Endothelial cell (in vitro differentiated cells): ENCODE data around the gene ZNF500. TPM values are rescaled to one million over a fixed set of nuclear protein-coding genes. Genes with fewer than 3 reads are reported as not detected.

Experiments used
- DNase-seq: peaks from one replicate; pipeline ENCODE4 v3.0.0; 2021; ENCODE audit warnings: low spot score
- H3K27ac Mint-ChIP-seq: one replicate; pipeline ENCODE4 v1.8.0; 2021; ENCODE audit warnings: mixed read lengths, inconsistent platforms; ENCODE audit not compliant: unreplicated experiment
- H3K27me3 Mint-ChIP-seq: one replicate; pipeline ENCODE4 v1.8.0; 2021; ENCODE audit warnings: mild to moderate bottlenecking, moderate library complexity, mixed read lengths, inconsistent platforms; ENCODE audit not compliant: unreplicated experiment
- H3K36me3 Mint-ChIP-seq: one replicate; pipeline ENCODE4 v1.8.0; 2021; ENCODE audit warnings: mild to moderate bottlenecking, low read depth, mixed read lengths, inconsistent platforms; ENCODE audit not compliant: unreplicated experiment
- H3K4me1 Mint-ChIP-seq: one replicate; pipeline ENCODE4 v1.8.0; 2021; ENCODE audit warnings: mild to moderate bottlenecking, mixed read lengths, inconsistent platforms; ENCODE audit not compliant: unreplicated experiment
- H3K4me3 Mint-ChIP-seq: one replicate; pipeline ENCODE4 v1.8.0; 2021; ENCODE audit warnings: mild to moderate bottlenecking, mixed read lengths, inconsistent platforms; ENCODE audit not compliant: unreplicated experiment
- H3K9me3 Mint-ChIP-seq: one replicate; pipeline ENCODE4 v1.8.0; 2021; ENCODE audit warnings: mixed read lengths, inconsistent platforms; ENCODE audit not compliant: unreplicated experiment
- total RNA-seq: library from RNA; stranded (reverse); fragmentation: NEBNext Ultra II Directional; extraction: Animal tissue kit (Norgen Biotek cat#: 25700); gene quantifications from one replicate; pipeline ENCODE4 v1.2.1, GENCODE V29; 2021; ENCODE audit not compliant: unreplicated experiment
- TF ChIP-seq, protein P1 (sequence below): fragments of 200-600 bp; sonication (generic); IDR thresholded peaks from one replicate; pipeline ENCODE4 v1.5.0; 2021; ENCODE audit warnings: antibody characterized with exemption; ENCODE audit not compliant: unreplicated experiment

ZNF500 gene
- total RNA-seq, 1 donor from 2014 or later = 32.8 TPM

DNA sequence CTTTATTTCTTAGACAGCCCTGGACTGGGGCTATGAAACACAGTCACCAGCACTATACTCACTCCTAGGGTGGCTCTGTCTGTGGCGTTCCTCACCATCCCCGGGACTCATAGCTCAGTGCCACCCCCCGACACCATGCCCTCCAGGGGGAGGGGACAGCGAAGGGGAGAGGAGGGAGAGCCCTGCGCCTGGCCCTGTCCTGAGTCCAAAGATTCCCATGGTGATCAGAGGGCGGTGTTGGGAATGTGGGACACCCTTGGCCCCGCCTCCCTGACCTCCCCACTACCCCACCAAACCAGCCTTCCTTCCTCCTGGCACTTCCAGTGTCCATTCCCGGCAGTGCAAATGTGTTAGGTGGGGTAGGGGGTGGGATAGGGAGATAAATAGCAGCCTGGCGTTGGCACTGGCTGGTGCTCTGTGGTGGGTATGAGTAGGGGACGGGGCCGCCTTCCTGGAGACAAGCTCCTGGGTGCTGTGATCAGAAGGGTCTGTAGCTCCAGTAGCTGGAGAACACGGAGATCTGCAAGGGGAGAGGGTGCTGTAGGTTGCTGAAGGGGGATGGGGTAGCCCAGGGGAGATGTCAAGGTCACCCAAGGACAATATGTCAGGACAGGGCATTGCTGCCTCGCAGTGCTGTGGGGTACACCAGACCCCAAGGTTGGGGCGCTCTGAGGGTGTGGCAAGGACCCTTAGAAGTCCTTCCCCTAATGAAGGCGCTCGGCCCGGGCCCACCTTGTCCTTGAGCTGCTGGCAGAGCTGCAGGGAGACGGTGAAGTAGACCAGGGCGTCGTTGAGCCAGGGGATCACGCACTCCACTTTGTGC is 30.2 kb upstream of the ZNF500 start:
- Mint-ChIP-seq H3K9me3 (no peaks in the 10 kb centered on the region), H3K36me3 (peaks cover 13% of the 10 kb centered on the region), H3K27me3 (no peaks in the 10 kb centered on the region), H3K4me1 (peaks cover 10% of the 10 kb centered on the region), H3K4me3 (no peak overlapping the region), H3K27ac (no peak overlapping the region)
- TF ChIP-seq, protein P1, sequence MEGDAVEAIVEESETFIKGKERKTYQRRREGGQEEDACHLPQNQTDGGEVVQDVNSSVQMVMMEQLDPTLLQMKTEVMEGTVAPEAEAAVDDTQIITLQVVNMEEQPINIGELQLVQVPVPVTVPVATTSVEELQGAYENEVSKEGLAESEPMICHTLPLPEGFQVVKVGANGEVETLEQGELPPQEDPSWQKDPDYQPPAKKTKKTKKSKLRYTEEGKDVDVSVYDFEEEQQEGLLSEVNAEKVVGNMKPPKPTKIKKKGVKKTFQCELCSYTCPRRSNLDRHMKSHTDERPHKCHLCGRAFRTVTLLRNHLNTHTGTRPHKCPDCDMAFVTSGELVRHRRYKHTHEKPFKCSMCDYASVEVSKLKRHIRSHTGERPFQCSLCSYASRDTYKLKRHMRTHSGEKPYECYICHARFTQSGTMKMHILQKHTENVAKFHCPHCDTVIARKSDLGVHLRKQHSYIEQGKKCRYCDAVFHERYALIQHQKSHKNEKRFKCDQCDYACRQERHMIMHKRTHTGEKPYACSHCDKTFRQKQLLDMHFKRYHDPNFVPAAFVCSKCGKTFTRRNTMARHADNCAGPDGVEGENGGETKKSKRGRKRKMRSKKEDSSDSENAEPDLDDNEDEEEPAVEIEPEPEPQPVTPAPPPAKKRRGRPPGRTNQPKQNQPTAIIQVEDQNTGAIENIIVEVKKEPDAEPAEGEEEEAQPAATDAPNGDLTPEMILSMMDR = no peak
- no peak for DNase-seq

- no peaks in the 10 kb centered on the region for H3K9me3 Mint-ChIP-seq
- H3K36me3 Mint-ChIP-seq = peaks cover 13% of the 10 kb centered on the region
- H3K4me1 Mint-ChIP-seq = peaks cover 7% of the 10 kb centered on the region
- DNase-seq = no peak
- H3K27ac Mint-ChIP-seq = no peak overlapping the region
- H3K4me3 Mint-ChIP-seq = no peak overlapping the region
- no peaks in the 10 kb centered on the region for H3K27me3 Mint-ChIP-seq
- TF ChIP-seq, protein P1 = no peak
These were observed 29.0 kb upstream of the ZNF500 start for GRCh38 chr16:4795828-4796572.

DNA sequence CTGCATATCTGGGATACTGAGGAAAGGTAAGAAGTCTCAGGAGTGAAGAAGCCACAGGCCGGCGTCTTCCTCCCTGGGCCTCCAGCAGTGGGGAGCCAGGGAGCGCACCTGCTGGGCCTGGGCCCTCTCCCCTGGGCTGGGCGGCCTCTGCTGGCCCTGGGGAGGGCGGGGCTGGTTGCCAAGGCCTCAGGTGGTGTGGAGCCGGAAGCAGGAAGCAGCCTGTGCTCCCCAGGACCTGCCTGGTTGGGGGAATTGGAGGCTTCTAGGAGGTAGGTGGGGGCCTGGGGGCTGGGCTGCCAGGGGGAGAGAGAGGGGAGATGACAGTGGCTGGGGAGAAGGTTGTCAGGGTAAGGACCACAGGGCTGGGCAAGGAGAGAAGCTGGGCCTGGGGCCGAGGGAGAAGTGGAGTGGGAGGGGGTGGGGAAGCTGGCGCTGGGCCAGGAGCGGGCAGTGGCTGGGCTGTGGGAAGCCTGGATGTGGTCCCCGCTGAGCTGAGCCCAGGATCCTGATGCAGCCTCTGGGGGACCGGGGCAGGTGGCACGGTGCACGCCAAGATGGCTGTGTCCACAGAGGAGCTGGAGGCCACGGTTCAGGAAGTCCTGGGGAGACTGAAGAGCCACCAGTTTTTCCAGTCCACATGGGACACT is 28.3 kb upstream of the ZNF500 start, which contains the start of gene SMIM22:
TSS of gene SMIM22 (plus strand) at position 189 of the 647 bp plus-strand sequence. CDS start at position 555, 366 bp downstream.
- no peak within 1 kb of the TSS for H3K4me3 Mint-ChIP-seq
- H3K9me3 Mint-ChIP-seq = no peaks in the 10 kb centered on the region
- peaks cover under 1% of the 10 kb centered on the region for H3K4me1 Mint-ChIP-seq
- peaks cover 13% of the 10 kb centered on the region for H3K36me3 Mint-ChIP-seq
- DNase-seq = no peak
- H3K27me3 Mint-ChIP-seq = no peaks in the 10 kb centered on the region
- TF ChIP-seq, protein P1 = no peak
- no peak within 1 kb of the TSS for H3K27ac Mint-ChIP-seq

DNA sequence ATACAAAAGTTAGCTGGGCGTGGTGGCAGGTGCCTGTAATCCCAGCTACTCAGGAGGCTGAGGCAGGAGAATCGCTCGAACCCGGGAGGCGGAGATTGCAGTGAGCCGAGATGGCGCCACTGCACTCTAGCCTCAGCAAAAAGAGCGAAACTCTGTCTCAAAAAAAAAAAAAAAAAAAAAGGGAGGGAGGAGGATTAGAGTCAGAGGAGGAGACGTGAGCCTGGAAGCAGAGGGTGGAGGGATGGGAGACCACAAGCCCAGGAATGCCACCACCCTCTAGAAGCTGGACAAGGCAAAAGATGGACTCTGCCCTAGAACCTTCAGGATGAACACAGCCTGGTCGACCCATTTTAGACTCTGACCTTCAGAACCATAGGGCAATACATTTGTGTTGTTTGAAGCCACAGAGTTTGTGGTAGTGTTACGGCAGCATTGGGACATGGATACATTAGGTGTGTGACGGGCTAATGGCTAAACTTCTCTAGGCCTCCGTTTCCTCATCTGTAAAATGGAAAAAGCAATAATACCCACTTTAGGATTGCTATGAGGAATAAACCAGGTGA is 26.1 kb upstream of the ZNF500 start:
- H3K4me3 Mint-ChIP-seq = no peak overlapping the region
- no peak for DNase-seq
- H3K4me1 Mint-ChIP-seq = no peaks in the 10 kb centered on the region
- H3K9me3 Mint-ChIP-seq = no peaks in the 10 kb centered on the region
- no peak overlapping the region for H3K27ac Mint-ChIP-seq
- H3K36me3 Mint-ChIP-seq = peaks cover 3% of the 10 kb centered on the region
- TF ChIP-seq, protein P1 = no peak
- peaks cover 3% of the 10 kb centered on the region for H3K27me3 Mint-ChIP-seq
